GM19238 (cell line): ENCODE data around the gene HABP4.

Experiments used
- DNase-seq: peaks from one replicate; pipeline ENCODE4 v3.0.0; 2011; ENCODE audit warnings: low spot score; ENCODE audit not compliant: insufficient read length

HABP4 gene

GRCh38 chr9:96435345-96435744 is 14.6 kb upstream of the HABP4 start:
- DNase-seq: no peak

- DNase-seq: no peak
Observed at GRCh38 chr9:96436063-96436455, 13.9 kb upstream of the HABP4 start.

GRCh38 chr9:96436456-96437126 is 13.4 kb upstream of the HABP4 start:
- no peak for DNase-seq

- no peak for DNase-seq
Observed at GRCh38 chr9:96437454-96437853, 12.5 kb upstream of the HABP4 start.

- no peak for DNase-seq
Observed at GRCh38 chr9:96440671-96441199, 9.2 kb upstream of the HABP4 start.

GRCh38 chr9:96441798-96442445 is 8.0 kb upstream of the HABP4 start:
- no peak for DNase-seq

- no peak for DNase-seq
Observed at GRCh38 chr9:96442491-96442890, 7.5 kb upstream of the HABP4 start.

GRCh38 chr9:96447406-96447805 is 2.6 kb upstream of the HABP4 start:
- DNase-seq: no peak

GRCh38 chr9:96448546-96449170 is 1.3 kb upstream of the HABP4 start:
- no peak for DNase-seq

- no peak for DNase-seq
Observed at GRCh38 chr9:96449523-96449844, 485 bp upstream of the HABP4 start.

GRCh38 chr9:96450613-96451528 is 902 bp downstream of the HABP4 start:
- DNase-seq: peak; percentile 20

GRCh38 chr9:96453625-96454024 is 3.7 kb downstream of the HABP4 start:
- no peak for DNase-seq

GRCh38 chr9:96457266-96457665 is 7.3 kb downstream of the HABP4 start:
- no peak for DNase-seq

GRCh38 chr9:96458226-96458625 is 8.3 kb downstream of the HABP4 start:
- no peak for DNase-seq

GRCh38 chr9:96459268-96460007 is 9.5 kb downstream of the HABP4 start:
- DNase-seq: no peak

- DNase-seq: no peak
Observed at GRCh38 chr9:96460470-96460869, 10.5 kb downstream of the HABP4 start.

GRCh38 chr9:96460882-96461281 is 10.9 kb downstream of the HABP4 start:
- no peak for DNase-seq

- DNase-seq: no peak
Observed at GRCh38 chr9:96461336-96461735, 11.4 kb downstream of the HABP4 start.

- no peak for DNase-seq
Observed at GRCh38 chr9:96462541-96462940, 12.6 kb downstream of the HABP4 start.

- no peak for DNase-seq
Observed at GRCh38 chr9:96464426-96464825, 14.5 kb downstream of the HABP4 start.

- DNase-seq: no peak
Observed at GRCh38 chr9:96467784-96468183, 17.8 kb downstream of the HABP4 start.
